Measurements from ENCODE around the gene ESPN. TPM values are rescaled to one million over a fixed set of nuclear protein-coding genes. Genes with fewer than 3 reads are reported as not detected.

ESPN gene
- total RNA-seq, 1 donor from 2014 or later, result 0.77 TPM

Small RNAs within 50 kb of the gene (microRNA-seq; reads per million reads assigned to microRNA genes)
- not detected for gene MIR4252 (ENCODE audit: borderline number of aligned reads)

Other genes with a start within 250 kb of the ESPN start
- 0.12 TPM for gene CHD5, start 244.5 kb upstream of the ESPN start, total RNA-seq
- 248 TPM for gene RPL22, start 225.2 kb upstream of the ESPN start, total RNA-seq
- 82.3 TPM for gene RNF207, start 218.7 kb upstream of the ESPN start, total RNA-seq
- 52.9 TPM for gene ICMT, start 188.8 kb upstream of the ESPN start, total RNA-seq
- gene HES3, start 180.6 kb upstream of the ESPN start, total RNA-seq, result not detected
- gene GPR153, start 163.7 kb upstream of the ESPN start, total RNA-seq, result 7.7 TPM
- 7.8 TPM for gene ACOT7, start 31.0 kb upstream of the ESPN start, total RNA-seq
- not detected for gene HES2, start 4.9 kb upstream of the ESPN start, total RNA-seq
- 10.8 TPM for gene TNFRSF25, start 41.4 kb downstream of the ESPN start, total RNA-seq
- 16.9 TPM for gene PLEKHG5, start 66.9 kb downstream of the ESPN start, total RNA-seq
- gene NOL9, start 129.7 kb downstream of the ESPN start, total RNA-seq, result 12.9 TPM
- gene TAS1R1, start 130.5 kb downstream of the ESPN start, total RNA-seq, result not detected
- 13.3 TPM for gene ZBTB48, start 155.2 kb downstream of the ESPN start, total RNA-seq
- 131 TPM for gene KLHL21, start 178.1 kb downstream of the ESPN start, total RNA-seq
- gene PHF13, start 189.0 kb downstream of the ESPN start, total RNA-seq, result 7.5 TPM
- 14.9 TPM for gene THAP3, start 200.1 kb downstream of the ESPN start, total RNA-seq

Data from left ventricle myocardium superior (tissue), 1 donor.